ENCODE results near the gene TARBP1.
"Not testable (repeated sequence)": the region's sequence is repeated elsewhere in the genome, so short reads cannot be mapped to it uniquely, and the experiment has no call there.

TARBP1 gene

GRCh38 chr1:234478481-234479309 is at the start of gene TARBP1:
Gene TARBP1 (minus strand): TSS chr1:234479179. CDS start chr1:234479103, 76 bp downstream.
- DNase-seq, result peak; percentile 80

GRCh38 chr1:234528074-234528865 is 49.3 kb upstream of the TARBP1 start:
- no peak for DNase-seq

- no peak for DNase-seq
These were observed 48.4 kb upstream of the TARBP1 start for GRCh38 chr1:234527346-234527745.

GRCh38 chr1:234526922-234527321 is 47.9 kb upstream of the TARBP1 start:
- no peak for DNase-seq

GRCh38 chr1:234525099-234525799 is 46.3 kb upstream of the TARBP1 start:
- no peak for DNase-seq

- DNase-seq, result no peak
These were observed 42.9 kb upstream of the TARBP1 start for GRCh38 chr1:234521836-234522235.

- no peak for DNase-seq
These were observed 42.2 kb upstream of the TARBP1 start for GRCh38 chr1:234520908-234521817.

- DNase-seq, result no peak
These were observed 40.5 kb upstream of the TARBP1 start for GRCh38 chr1:234519506-234519905.

GRCh38 chr1:234518876-234519275 is 39.9 kb upstream of the TARBP1 start:
- no peak for DNase-seq

GRCh38 chr1:234518086-234518485 is 39.1 kb upstream of the TARBP1 start:
- not testable (repeated sequence) for DNase-seq

GRCh38 chr1:234517110-234517802 is 38.3 kb upstream of the TARBP1 start:
- no peak for DNase-seq

GRCh38 chr1:234515821-234516241 is 36.9 kb upstream of the TARBP1 start:
- DNase-seq, result no peak

- no peak for DNase-seq
These were observed 36.4 kb upstream of the TARBP1 start for GRCh38 chr1:234515411-234515810.

- no peak for DNase-seq
These were observed 33.5 kb upstream of the TARBP1 start for GRCh38 chr1:234512451-234512861.

GRCh38 chr1:234509457-234510328 is 30.7 kb upstream of the TARBP1 start:
- DNase-seq, result no peak

- DNase-seq, result no peak
These were observed 28.8 kb upstream of the TARBP1 start for GRCh38 chr1:234507626-234508387.

GRCh38 chr1:234507089-234507488 is 28.1 kb upstream of the TARBP1 start:
- DNase-seq, result no peak

GRCh38 chr1:234505769-234506102 is 26.8 kb upstream of the TARBP1 start:
- no peak for DNase-seq

GRCh38 chr1:234504969-234505768 is 26.2 kb upstream of the TARBP1 start:
- no peak for DNase-seq

Data from NCI-H1048 (cell line).